Activated B cell treated with CpG ODN at 0.5 μM for 24 hours (primary cell): ENCODE results near the gene PLXDC1. TPM values are rescaled to one million over a fixed set of nuclear protein-coding genes. Genes with fewer than 3 reads are reported as not detected.

Experiments
- ATAC-seq: fragments of 200-7000 bp; cut with Tn5 transposase; one replicate; pipeline ENCODE4 v1.10.0; 2021; ENCODE audit warnings: low read depth, mild to moderate bottlenecking, moderate library complexity
- CTCF ChIA-PET: fragments of 350-600 bp; sonication (Branson Sonifier 250); formaldehyde crosslinking; loops from one replicate; lab custom pipeline; 2021; ENCODE audit warnings: antibody characterized with exemption; lab: Charles Lee
- POLR2A ChIA-PET: fragments of 350-600 bp; sonication (Branson Sonifier 250); formaldehyde crosslinking; loops from one replicate; lab custom pipeline; 2021; ENCODE audit warnings: antibody characterized with exemption; lab: Charles Lee
- DNase-seq: peaks from one replicate; pipeline ENCODE4 v3.0.0; 2022
- H3K27ac Mint-ChIP-seq: one replicate; pipeline ENCODE4 v1.8.0; 2020; ENCODE audit warnings: mixed read lengths
- H3K27me3 Mint-ChIP-seq: one replicate; pipeline ENCODE4 v1.8.0; 2021; ENCODE audit warnings: mixed read lengths
- H3K36me3 Mint-ChIP-seq: one replicate; pipeline ENCODE4 v1.8.0; 2021; ENCODE audit warnings: low read depth, mixed read lengths
- H3K4me1 Mint-ChIP-seq: one replicate; pipeline ENCODE4 v1.8.0; 2021; ENCODE audit warnings: mixed read lengths
- H3K4me3 Mint-ChIP-seq: one replicate; pipeline ENCODE4 v1.8.0; 2020; ENCODE audit warnings: mild to moderate bottlenecking, mixed read lengths
- H3K9me3 Mint-ChIP-seq: one replicate; pipeline ENCODE4 v1.8.0; 2020; ENCODE audit warnings: mixed read lengths
- intact Hi-C: fragments of 100-400 bp; cut with micrococcal nuclease; formaldehyde crosslinking; loops from one replicate; pipeline ENCODE4 v1.15.1; 2024
- total RNA-seq: library from RNA; stranded (reverse); gene quantifications from 2 replicates; pipeline ENCODE4 v1.2.3, GENCODE V29; 2022
- TF ChIP-seq, protein P1 (sequence below): fragments of 200-600 bp; IDR thresholded peaks from one replicate; pipeline ENCODE4 v1.8.0; 2022; ENCODE audit warnings: antibody characterized with exemption, mild to moderate bottlenecking

The PLXDC1 gene
- total RNA-seq, 1 donor from 2014 or later = not detected

DNA sequence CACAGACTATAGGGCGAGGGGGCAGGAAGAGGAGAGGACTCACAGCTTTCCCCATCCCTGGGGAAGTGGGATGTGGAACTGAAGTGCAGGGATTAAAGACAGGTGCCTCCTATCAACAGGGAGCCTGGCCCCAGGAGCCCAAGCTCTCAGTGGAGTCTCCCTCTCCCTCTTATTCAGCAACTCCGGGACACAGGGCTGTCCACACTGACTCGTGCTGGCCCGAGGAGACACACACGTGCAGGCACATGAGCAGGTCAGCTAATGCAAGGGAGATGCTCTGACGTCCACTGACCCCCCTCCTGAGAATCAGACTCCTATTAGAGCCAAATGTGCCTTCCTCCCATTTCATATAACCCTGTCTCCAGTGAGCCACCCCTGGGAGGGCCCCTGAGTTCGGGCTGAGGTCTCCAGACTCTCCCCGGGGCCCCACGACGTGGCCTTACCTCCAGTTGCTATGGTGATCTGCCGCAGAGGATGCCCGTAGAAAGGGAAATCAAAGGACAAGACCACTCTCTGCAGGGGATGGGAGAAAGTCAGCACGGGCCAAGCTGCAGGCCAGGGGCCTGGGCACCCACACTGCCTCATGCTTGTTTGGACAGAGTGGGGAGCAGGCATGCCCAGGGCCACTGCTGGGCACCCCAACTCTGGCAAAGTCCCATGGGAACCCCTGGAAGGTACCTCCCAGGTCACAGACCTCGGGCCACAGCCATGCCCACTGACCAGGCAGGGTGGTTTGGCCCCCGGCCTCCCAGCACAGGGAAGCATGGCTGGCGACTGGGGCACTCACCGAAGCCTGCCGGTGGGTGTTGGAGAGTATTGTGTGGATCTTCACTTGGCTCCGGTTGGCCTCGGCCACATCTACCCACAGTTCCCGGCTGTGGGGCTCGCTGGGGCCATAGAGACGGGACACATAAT lies 42.7 kb downstream of the PLXDC1 start:
- intact Hi-C loops = no loop called here
- TF ChIP-seq, protein P1, sequence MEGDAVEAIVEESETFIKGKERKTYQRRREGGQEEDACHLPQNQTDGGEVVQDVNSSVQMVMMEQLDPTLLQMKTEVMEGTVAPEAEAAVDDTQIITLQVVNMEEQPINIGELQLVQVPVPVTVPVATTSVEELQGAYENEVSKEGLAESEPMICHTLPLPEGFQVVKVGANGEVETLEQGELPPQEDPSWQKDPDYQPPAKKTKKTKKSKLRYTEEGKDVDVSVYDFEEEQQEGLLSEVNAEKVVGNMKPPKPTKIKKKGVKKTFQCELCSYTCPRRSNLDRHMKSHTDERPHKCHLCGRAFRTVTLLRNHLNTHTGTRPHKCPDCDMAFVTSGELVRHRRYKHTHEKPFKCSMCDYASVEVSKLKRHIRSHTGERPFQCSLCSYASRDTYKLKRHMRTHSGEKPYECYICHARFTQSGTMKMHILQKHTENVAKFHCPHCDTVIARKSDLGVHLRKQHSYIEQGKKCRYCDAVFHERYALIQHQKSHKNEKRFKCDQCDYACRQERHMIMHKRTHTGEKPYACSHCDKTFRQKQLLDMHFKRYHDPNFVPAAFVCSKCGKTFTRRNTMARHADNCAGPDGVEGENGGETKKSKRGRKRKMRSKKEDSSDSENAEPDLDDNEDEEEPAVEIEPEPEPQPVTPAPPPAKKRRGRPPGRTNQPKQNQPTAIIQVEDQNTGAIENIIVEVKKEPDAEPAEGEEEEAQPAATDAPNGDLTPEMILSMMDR = no peak
- Mint-ChIP-seq H3K27ac (no peak overlapping the region), H3K27me3 (peaks cover 9% of the 10 kb centered on the region), H3K36me3 (no peaks in the 10 kb centered on the region), H3K9me3 (no peaks in the 10 kb centered on the region), H3K4me1 (no peaks in the 10 kb centered on the region), H3K4me3 (no peak overlapping the region)
- DNase-seq = no peak
- no peak for ATAC-seq
- ChIA-PET POLR2A (interaction anchor here (1.3 kb wide), 1 partner anchor 14 kb away, joined by 3 read pairs; no protein-coding TSS in a partner anchor), CTCF (no interaction called here)

DNA sequence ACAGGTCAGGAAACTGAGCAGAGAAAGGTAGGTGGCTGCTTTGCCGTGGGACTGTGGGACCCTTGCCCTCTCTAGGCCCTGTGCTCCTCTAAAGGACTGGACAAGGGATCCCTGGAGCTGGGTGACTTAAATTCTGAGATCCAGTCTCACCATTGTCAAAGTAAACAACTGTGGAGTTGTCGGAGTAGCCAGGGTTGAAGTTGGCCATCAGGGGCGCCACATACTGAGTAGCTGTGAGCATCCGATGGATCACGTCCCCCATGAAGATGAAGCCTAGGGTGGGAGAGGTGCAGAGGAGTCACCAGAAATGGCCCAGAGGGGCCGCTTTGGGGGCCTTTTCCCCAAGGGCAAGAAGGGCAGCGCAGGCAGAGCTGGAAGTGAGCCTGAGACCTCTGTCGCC lies 43.5 kb downstream of the PLXDC1 start:
- TF ChIP-seq, protein P1 = no peak
- H3K27ac Mint-ChIP-seq = no peak overlapping the region
- ChIA-PET CTCF (no interaction called here), POLR2A (no interaction called here)
- peaks cover 9% of the 10 kb centered on the region for H3K27me3 Mint-ChIP-seq
- H3K36me3 Mint-ChIP-seq = no peaks in the 10 kb centered on the region
- ATAC-seq (no peak), DNase-seq (no peak)
- H3K4me3 Mint-ChIP-seq = no peak overlapping the region
- no peaks in the 10 kb centered on the region for H3K4me1 Mint-ChIP-seq
- intact Hi-C loops = no loop called here
- no peaks in the 10 kb centered on the region for H3K9me3 Mint-ChIP-seq

DNA sequence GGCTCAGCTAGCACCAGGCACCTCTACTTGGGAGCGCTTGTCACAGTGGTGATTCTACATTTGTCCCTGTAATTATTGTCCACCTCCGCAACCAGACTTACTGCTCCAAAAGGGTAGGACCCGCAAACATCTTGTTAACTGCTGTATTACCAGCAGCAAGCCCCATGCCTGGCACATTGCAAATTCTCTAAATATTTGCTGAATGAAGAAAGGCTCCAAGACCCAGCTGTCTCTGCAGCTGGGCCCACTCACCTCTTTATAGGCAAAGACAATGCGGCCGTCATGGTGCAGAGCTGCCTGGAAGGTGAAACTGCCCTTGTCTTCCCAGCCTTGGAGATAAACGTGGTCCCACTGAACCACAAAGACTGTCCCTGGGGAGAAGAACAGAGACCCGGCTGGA lies 44.3 kb downstream of the PLXDC1 start:
- H3K4me1 Mint-ChIP-seq = no peaks in the 10 kb centered on the region
- no peak overlapping the region for H3K27ac Mint-ChIP-seq
- no peak for DNase-seq
- H3K9me3 Mint-ChIP-seq = no peaks in the 10 kb centered on the region
- H3K36me3 Mint-ChIP-seq = no peaks in the 10 kb centered on the region
- intact Hi-C loops = no loop called here
- TF ChIP-seq, protein P1 = no peak
- ChIA-PET POLR2A (no interaction called here), CTCF (no interaction called here)
- no peak for ATAC-seq
- no peak overlapping the region for H3K4me3 Mint-ChIP-seq
- peaks cover 9% of the 10 kb centered on the region for H3K27me3 Mint-ChIP-seq

DNA sequence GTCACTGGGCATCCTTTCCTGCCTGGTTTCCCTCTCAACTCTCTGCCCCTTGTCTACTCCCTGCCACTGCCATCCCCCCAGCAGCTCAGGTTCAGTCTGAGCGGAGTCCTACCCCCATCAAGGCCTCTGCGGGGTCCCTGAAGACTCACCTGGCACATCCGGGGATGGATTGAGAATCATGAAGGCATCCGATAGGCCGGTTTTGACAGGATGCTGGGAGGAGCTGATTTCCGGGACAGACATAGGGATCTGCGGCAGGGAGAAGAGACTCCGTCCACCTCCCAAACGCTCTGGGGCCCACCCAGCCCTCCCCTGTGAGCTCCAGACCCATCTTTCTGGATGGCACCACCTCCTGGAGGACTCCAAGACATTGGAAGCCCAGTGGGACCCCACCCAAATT lies 45.7 kb downstream of the PLXDC1 start:
- ATAC-seq (no peak), DNase-seq (no peak)
- H3K4me1 Mint-ChIP-seq = no peaks in the 10 kb centered on the region
- intact Hi-C loops = no loop called here
- H3K9me3 Mint-ChIP-seq = no peaks in the 10 kb centered on the region
- ChIA-PET CTCF (no interaction called here), POLR2A (no interaction called here)
- H3K27me3 Mint-ChIP-seq = peaks cover 6% of the 10 kb centered on the region
- TF ChIP-seq, protein P1 = no peak
- no peaks in the 10 kb centered on the region for H3K36me3 Mint-ChIP-seq
- H3K27ac Mint-ChIP-seq = no peak overlapping the region
- H3K4me3 Mint-ChIP-seq = no peak overlapping the region

DNA sequence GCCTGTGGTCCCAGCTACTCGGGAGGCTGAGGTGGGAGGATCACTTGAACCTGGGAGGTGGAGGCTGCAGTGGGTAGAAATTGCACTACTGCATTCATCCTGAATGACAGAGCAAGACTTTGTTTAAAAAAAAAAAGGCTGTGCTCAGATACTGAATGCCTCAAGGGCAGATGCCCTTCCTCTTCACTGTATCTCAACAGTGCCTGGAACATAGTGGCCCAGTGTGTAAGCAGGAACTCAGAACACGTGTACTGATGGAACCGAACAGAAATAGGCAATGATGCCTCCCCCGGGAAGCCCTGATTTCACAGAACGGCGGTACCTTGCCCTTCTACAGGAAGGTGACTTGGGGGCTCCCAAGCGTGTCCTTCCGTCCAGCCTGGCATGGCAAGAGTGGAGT lies 46.8 kb downstream of the PLXDC1 start:
- H3K4me3 Mint-ChIP-seq = no peak overlapping the region
- DNase-seq (no peak), ATAC-seq (no peak)
- intact Hi-C loops = no loop called here
- no peak overlapping the region for H3K27ac Mint-ChIP-seq
- no peaks in the 10 kb centered on the region for H3K36me3 Mint-ChIP-seq
- no peaks in the 10 kb centered on the region for H3K9me3 Mint-ChIP-seq
- ChIA-PET POLR2A (no interaction called here), CTCF (no interaction called here)
- peaks cover 2% of the 10 kb centered on the region for H3K4me1 Mint-ChIP-seq
- TF ChIP-seq, protein P1 = no peak
- H3K27me3 Mint-ChIP-seq = peaks cover 5% of the 10 kb centered on the region
